ENCODE data around the gene CRYBB1. TPM values are rescaled to one million over a fixed set of nuclear protein-coding genes. Genes with fewer than 3 reads are reported as not detected.
A peak's percentile ranks its signal among the peaks of the same experiment; 100 is the strongest.

Gene CRYBB1
- total and polyA plus RNA-seq, 2 experiments from 2014 or later = 1.6 to 3.7 TPM

GRCh38 chr22:26566994-26567393 is 50.8 kb downstream of the CRYBB1 start:
- H3K27me3 Mint-ChIP-seq (ENCODE audit: insufficient read depth, low read depth, poor library complexity) = peaks cover 7% of the 10 kb centered on the region
- Histone ChIP-seq H3K4me2 (peak overlapping the region; percentile 45), H3K4me1 (ENCODE audit: insufficient read depth) (peaks cover 75% of the 10 kb centered on the region), H3K27ac (ENCODE audit: low read depth) (peak overlapping the region; percentile 95), H4K20me1 (replicated peaks; ENCODE audit: insufficient read depth) (peaks cover 6% of the 10 kb centered on the region; the same call in 1 of the 2 replicates), H3K9me2 (ENCODE audit: insufficient read depth) (no peaks in the 10 kb centered on the region), H3F3A (replicated peaks; ENCODE audit: low read depth) (peaks cover 19% of the 10 kb centered on the region), H3K27me3 (ENCODE audit: insufficient read depth) (no peaks in the 10 kb centered on the region), H3K36me3 (ENCODE audit: insufficient read depth) (no peaks in the 10 kb centered on the region), H2AFZ (no peak overlapping the region), H3K79me2 (replicated peaks; ENCODE audit: insufficient read depth) (peaks cover 90% of the 10 kb centered on the region), H3K4me3 (peak overlapping the region; percentile 16; the same call in 1 of the 2 replicates)
- TF ChIP-seq, protein P1, sequence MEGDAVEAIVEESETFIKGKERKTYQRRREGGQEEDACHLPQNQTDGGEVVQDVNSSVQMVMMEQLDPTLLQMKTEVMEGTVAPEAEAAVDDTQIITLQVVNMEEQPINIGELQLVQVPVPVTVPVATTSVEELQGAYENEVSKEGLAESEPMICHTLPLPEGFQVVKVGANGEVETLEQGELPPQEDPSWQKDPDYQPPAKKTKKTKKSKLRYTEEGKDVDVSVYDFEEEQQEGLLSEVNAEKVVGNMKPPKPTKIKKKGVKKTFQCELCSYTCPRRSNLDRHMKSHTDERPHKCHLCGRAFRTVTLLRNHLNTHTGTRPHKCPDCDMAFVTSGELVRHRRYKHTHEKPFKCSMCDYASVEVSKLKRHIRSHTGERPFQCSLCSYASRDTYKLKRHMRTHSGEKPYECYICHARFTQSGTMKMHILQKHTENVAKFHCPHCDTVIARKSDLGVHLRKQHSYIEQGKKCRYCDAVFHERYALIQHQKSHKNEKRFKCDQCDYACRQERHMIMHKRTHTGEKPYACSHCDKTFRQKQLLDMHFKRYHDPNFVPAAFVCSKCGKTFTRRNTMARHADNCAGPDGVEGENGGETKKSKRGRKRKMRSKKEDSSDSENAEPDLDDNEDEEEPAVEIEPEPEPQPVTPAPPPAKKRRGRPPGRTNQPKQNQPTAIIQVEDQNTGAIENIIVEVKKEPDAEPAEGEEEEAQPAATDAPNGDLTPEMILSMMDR (conservative IDR thresholded peaks at IDR 0.05; ENCODE audit: low read depth in 2 of 2) = peak in 1 of 2 experiments; percentile 9; a peak in 1 of 4 replicates
- TF ChIP-seq ZNF114 (CRISPR knock-in tag; IDR thresholded peaks at IDR 0.05) (no peak), JUNB (IDR thresholded peaks at IDR 0.05; ENCODE audit: unreplicated experiment) (no peak)
- ATAC-seq (peak; percentile 4; the same call in 2 of the 3 replicates), DNase-seq (ENCODE audit: low spot score) (peak; percentile 44)
- peaks cover 2% of the 10 kb centered on the region; the same call in 2 of the 3 replicates for H3K9me3 Mint-ChIP-seq
- H3K4me1 Mint-ChIP-seq = peaks cover 78% of the 10 kb centered on the region
- peak overlapping the region; percentile 78 for H3K27ac Mint-ChIP-seq
- H3K4me3 Mint-ChIP-seq = no peak overlapping the region
- peaks cover 28% of the 10 kb centered on the region for H3K36me3 Mint-ChIP-seq (ENCODE audit: low read depth)

- Mint-ChIP-seq H3K27ac (no peak overlapping the region), H3K9me3 (peaks cover 2% of the 10 kb centered on the region; the same call in 1 of the 3 replicates), H3K27me3 (ENCODE audit: insufficient read depth, low read depth, poor library complexity) (peaks cover 7% of the 10 kb centered on the region), H3K4me1 (peaks cover 70% of the 10 kb centered on the region), H3K4me3 (no peak overlapping the region), H3K36me3 (ENCODE audit: low read depth) (peaks cover 24% of the 10 kb centered on the region)
- H3K4me1 ChIP-seq (ENCODE audit: insufficient read depth) = peaks cover 67% of the 10 kb centered on the region
- ATAC-seq = no peak
- peaks cover 24% of the 10 kb centered on the region for H3F3A ChIP-seq (replicated peaks; ENCODE audit: low read depth)
- H3K27me3 ChIP-seq (ENCODE audit: insufficient read depth) = no peaks in the 10 kb centered on the region
- H3K4me3 ChIP-seq = no peak overlapping the region
- H2AFZ ChIP-seq = no peak overlapping the region
- no peak overlapping the region for H3K4me2 ChIP-seq
- peak overlapping the region; percentile 95 for H3K27ac ChIP-seq (ENCODE audit: low read depth)
- no peak for DNase-seq (ENCODE audit: low spot score)
- H3K79me2 ChIP-seq (replicated peaks; ENCODE audit: insufficient read depth) = peaks cover 89% of the 10 kb centered on the region
- H3K9me2 ChIP-seq (ENCODE audit: insufficient read depth) = no peaks in the 10 kb centered on the region
- H3K36me3 ChIP-seq (ENCODE audit: insufficient read depth) = no peaks in the 10 kb centered on the region
- peaks cover 6% of the 10 kb centered on the region; the same call in 1 of the 2 replicates for H4K20me1 ChIP-seq (replicated peaks; ENCODE audit: insufficient read depth)
- TF ChIP-seq ZNF331 (CRISPR knock-in tag; IDR thresholded peaks at IDR 0.05; ENCODE audit: low read depth) = no peak
- no peak for TF ChIP-seq EZH2 (IDR thresholded peaks at IDR 0.05; ENCODE audit: low read depth, unreplicated experiment)
- TF ChIP-seq ETS1 (IDR thresholded peaks at IDR 0.05) = no peak
- TF ChIP-seq, protein P2, sequence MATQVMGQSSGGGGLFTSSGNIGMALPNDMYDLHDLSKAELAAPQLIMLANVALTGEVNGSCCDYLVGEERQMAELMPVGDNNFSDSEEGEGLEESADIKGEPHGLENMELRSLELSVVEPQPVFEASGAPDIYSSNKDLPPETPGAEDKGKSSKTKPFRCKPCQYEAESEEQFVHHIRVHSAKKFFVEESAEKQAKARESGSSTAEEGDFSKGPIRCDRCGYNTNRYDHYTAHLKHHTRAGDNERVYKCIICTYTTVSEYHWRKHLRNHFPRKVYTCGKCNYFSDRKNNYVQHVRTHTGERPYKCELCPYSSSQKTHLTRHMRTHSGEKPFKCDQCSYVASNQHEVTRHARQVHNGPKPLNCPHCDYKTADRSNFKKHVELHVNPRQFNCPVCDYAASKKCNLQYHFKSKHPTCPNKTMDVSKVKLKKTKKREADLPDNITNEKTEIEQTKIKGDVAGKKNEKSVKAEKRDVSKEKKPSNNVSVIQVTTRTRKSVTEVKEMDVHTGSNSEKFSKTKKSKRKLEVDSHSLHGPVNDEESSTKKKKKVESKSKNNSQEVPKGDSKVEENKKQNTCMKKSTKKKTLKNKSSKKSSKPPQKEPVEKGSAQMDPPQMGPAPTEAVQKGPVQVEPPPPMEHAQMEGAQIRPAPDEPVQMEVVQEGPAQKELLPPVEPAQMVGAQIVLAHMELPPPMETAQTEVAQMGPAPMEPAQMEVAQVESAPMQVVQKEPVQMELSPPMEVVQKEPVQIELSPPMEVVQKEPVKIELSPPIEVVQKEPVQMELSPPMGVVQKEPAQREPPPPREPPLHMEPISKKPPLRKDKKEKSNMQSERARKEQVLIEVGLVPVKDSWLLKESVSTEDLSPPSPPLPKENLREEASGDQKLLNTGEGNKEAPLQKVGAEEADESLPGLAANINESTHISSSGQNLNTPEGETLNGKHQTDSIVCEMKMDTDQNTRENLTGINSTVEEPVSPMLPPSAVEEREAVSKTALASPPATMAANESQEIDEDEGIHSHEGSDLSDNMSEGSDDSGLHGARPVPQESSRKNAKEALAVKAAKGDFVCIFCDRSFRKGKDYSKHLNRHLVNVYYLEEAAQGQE (IDR thresholded peaks at IDR 0.05; ENCODE audit: unreplicated experiment) = no peak
- no peak for TF ChIP-seq ZNF114 (CRISPR knock-in tag; IDR thresholded peaks at IDR 0.05)
- TF ChIP-seq JUNB (IDR thresholded peaks at IDR 0.05; ENCODE audit: unreplicated experiment) = no peak
- no peak for TF ChIP-seq POLR2AphosphoS5 (IDR thresholded peaks at IDR 0.05; ENCODE audit: low read depth)
- TF ChIP-seq CREB1 (CRISPR knock-in tag; IDR thresholded peaks at IDR 0.05; ENCODE audit: low read depth) = no peak
Measured at GRCh38 chr22:26565889-26566288, 51.9 kb downstream of the CRYBB1 start.
